HepG2 (cell line): Measurements from ENCODE around the gene COX4I2. TPM values are rescaled to one million over a fixed set of nuclear protein-coding genes. Genes with fewer than 3 reads are reported as not detected.
A peak's percentile ranks its signal among the peaks of the same experiment; 100 is the strongest.

Source experiments
- ADNP ChIP-seq: sonication (generic); formaldehyde crosslinking; IDR thresholded peaks from 2 replicates; pipeline ENCODE4 v1.4.0; 2020; ENCODE audit warnings: missing genetic modification reagents
- EP300 ChIP-seq, 3 experiments: sonication (generic) in 1 of 3; formaldehyde crosslinking in 1 of 3; IDR thresholded peaks; 2 replicates each; pipeline versions ENCODE4 v1.5.1 to v1.6.1; 2011 to 2020; ENCODE audit warnings: low read depth in 2 of 3, low read length in 2 of 3, borderline replicate concordance in 1 of 3, improper control_type of control experiment in 1 of 3, mild to moderate bottlenecking in 1 of 3, missing genetic modification reagents in 1 of 3, moderate library complexity in 1 of 3
- GATAD1 ChIP-seq: IDR thresholded peaks from 2 replicates; pipeline ENCODE4 v1.6.1; 2016; ENCODE audit warnings: missing genetic modification reagents, missing compliant biosample characterization
- GFI1 ChIP-seq: sonication (generic); formaldehyde crosslinking; IDR thresholded peaks from 2 replicates; pipeline ENCODE4 v1.5.0; 2020; ENCODE audit warnings: missing genetic modification reagents, mild to moderate bottlenecking, borderline replicate concordance
- GLMP ChIP-seq: sonication (generic); formaldehyde crosslinking; IDR thresholded peaks from 2 replicates; pipeline ENCODE4 v1.9.0; 2021; ENCODE audit warnings: missing genetic modification reagents, mild to moderate bottlenecking, borderline replicate concordance
- HDAC2 ChIP-seq: sonication (generic); formaldehyde crosslinking; IDR thresholded peaks from 2 replicates; pipeline ENCODE4 v1.4.0; 2020; ENCODE audit warnings: missing genetic modification reagents
- HNRNPLL ChIP-seq: fragments of 200-400 bp; formaldehyde crosslinking; IDR thresholded peaks from 2 replicates; pipeline ENCODE4 v1.6.1; 2017; ENCODE audit warnings: mild to moderate bottlenecking, low read depth, low read length; ENCODE audit not compliant: poor library complexity, severe bottlenecking
- NFIC ChIP-seq: IDR thresholded peaks from 2 replicates; pipeline ENCODE4 v1.6.1; 2012; ENCODE audit warnings: mild to moderate bottlenecking, low read length, inconsistent platforms
- PAWR ChIP-seq: sonication (generic); formaldehyde crosslinking; IDR thresholded peaks from 2 replicates; pipeline ENCODE4 v1.4.0; 2020; ENCODE audit warnings: missing genetic modification reagents, mild to moderate bottlenecking, borderline replicate concordance
- RBFOX2 ChIP-seq: fragments of 200-400 bp; formaldehyde crosslinking; IDR thresholded peaks from 2 replicates; pipeline ENCODE4 v1.6.1; 2017; ENCODE audit warnings: low read depth, mild to moderate bottlenecking, low read length
- SATB2 ChIP-seq: sonication (generic); formaldehyde crosslinking; IDR thresholded peaks from 2 replicates; pipeline ENCODE4 v1.5.0; 2020; ENCODE audit warnings: missing genetic modification reagents
- SSRP1 ChIP-seq: IDR thresholded peaks from 2 replicates; pipeline ENCODE4 v1.6.1; 2016; ENCODE audit warnings: control low read depth
- TFDP2 ChIP-seq: sonication (generic); formaldehyde crosslinking; IDR thresholded peaks from 2 replicates; pipeline ENCODE4 v1.4.0; 2020; ENCODE audit warnings: missing genetic modification reagents
- ZBTB38 ChIP-seq: sonication (generic); formaldehyde crosslinking; IDR thresholded peaks from 2 replicates; pipeline ENCODE4 v1.5.1; 2020; ENCODE audit warnings: mild to moderate bottlenecking, missing genetic modification reagents
- ZBTB39 ChIP-seq: sonication (generic); formaldehyde crosslinking; IDR thresholded peaks from 2 replicates; pipeline ENCODE4 v1.5.0; 2020; ENCODE audit warnings: missing genetic modification reagents
- ZFP90 ChIP-seq: sonication (generic); formaldehyde crosslinking; IDR thresholded peaks from 2 replicates; pipeline ENCODE4 v1.8.0; 2022; ENCODE audit warnings: missing genetic modification reagents, mild to moderate bottlenecking, inconsistent platforms, borderline replicate concordance
- ZNF292 ChIP-seq: sonication (generic); formaldehyde crosslinking; IDR thresholded peaks from 2 replicates; pipeline ENCODE4 v1.8.1; 2022; ENCODE audit warnings: mild to moderate bottlenecking, low read depth, missing genetic modification reagents, borderline replicate concordance
- ZNF329 ChIP-seq: sonication (generic); formaldehyde crosslinking; IDR thresholded peaks from 2 replicates; pipeline ENCODE4 v1.9.0; 2021; ENCODE audit warnings: low read depth, mild to moderate bottlenecking, missing genetic modification reagents
- ZNF362 ChIP-seq: sonication (generic); formaldehyde crosslinking; IDR thresholded peaks from 2 replicates; pipeline ENCODE4 v1.4.0; 2020; ENCODE audit warnings: missing genetic modification reagents, mild to moderate bottlenecking, borderline replicate concordance
- ZNF367 ChIP-seq: sonication (generic); formaldehyde crosslinking; IDR thresholded peaks from 2 replicates; pipeline ENCODE4 v1.4.0; 2020; ENCODE audit warnings: missing genetic modification reagents, borderline replicate concordance
- ZNF576 ChIP-seq: sonication (generic); formaldehyde crosslinking; IDR thresholded peaks from 2 replicates; pipeline ENCODE4 v1.4.0; 2020; ENCODE audit warnings: mild to moderate bottlenecking, missing genetic modification reagents
- ZNF7 ChIP-seq: IDR thresholded peaks from 2 replicates; pipeline ENCODE4 v1.6.1; 2016; ENCODE audit warnings: missing biosample characterization, missing genetic modification reagents
- ZSCAN12 ChIP-seq: sonication (generic); formaldehyde crosslinking; IDR thresholded peaks from 2 replicates; pipeline ENCODE4 v1.9.0; 2021; ENCODE audit warnings: mild to moderate bottlenecking, missing genetic modification reagents
- polyA plus RNA-seq, 8 experiments: library from polyadenylated mRNA; depleted of rRNA in 3 of 8; stranded (reverse) in 7 of 8; unstranded in 1 of 8; fragments of >200 nt; fragmentation: Illumina TruSeq in 4 of 8; extraction: Trizol in 4 of 8; gene quantifications; 2 replicates each; pipeline versions ENCODE4 v1.2.1 to v1.2.3, GENCODE V29; 2011 to 2016; ENCODE audit warnings: low read depth in 4 of 8, missing spikeins in 1 of 8, mixed read lengths in 1 of 8; ENCODE audit not compliant: insufficient read depth in 1 of 8
- total RNA-seq, 5 experiments: library from RNA; depleted of rRNA; stranded (reverse); fragments of >200 nt; fragmentation: Illumina TruSeq; extraction: Trizol; gene quantifications; 2 replicates each; pipeline ENCODE4 v1.2.3, GENCODE V29; 2016; ENCODE audit warnings: low read depth in 1 of 5

COX4I2 gene
- total and polyA plus RNA-seq, 2 of the 13 experiments (the other 11 are each of a cell fraction or from before 2014, with no cell fraction given): 1.1 TPM; not detected in 1

GRCh38 chr20:31605031-31605901, 32.4 kb upstream of the COX4I2 start, which contains the start of gene ID1 (continued):
- TF ChIP-seq ZNF362 (CRISPR knock-in tag) (peak; percentile 97), TFDP2 (CRISPR knock-in tag) (peak; percentile 85), SSRP1 (peak; percentile 97), ZBTB39 (CRISPR knock-in tag) (peak; percentile 87; the same call in 1 of the 2 replicates), GLMP (CRISPR knock-in tag) (no peak; the same call in 1 of the 2 replicates), GFI1 (CRISPR knock-in tag) (peak; percentile 88), ZSCAN12 (CRISPR knock-in tag) (peak; percentile 19), ZNF576 (CRISPR knock-in tag) (0 out of 2 replicates have a peak, but pooled peaks have one; percentile 32), HNRNPLL (peak; percentile 93), HDAC2 (peak; percentile 22; the same call in 1 of the 2 replicates), EP300 (IDR thresholded peaks at IDR 0.05; ENCODE audit: low read depth in 2 of 2, low read length in 2 of 2) (peak in 1 of 2 experiments; percentile 59; a peak in 2 of 4 replicates), EP300 (CRISPR knock-in tag; IDR thresholded peaks at IDR 0.05; ENCODE audit: borderline replicate concordance) (peak; percentile 75), ZNF7 (CRISPR knock-in tag) (peak; percentile 53), SATB2 (no peak; the same call in 1 of the 2 replicates), NFIC (no peak), ZBTB38 (CRISPR knock-in tag) (peak; percentile 93), RBFOX2 (peak; percentile 100), ZNF367 (CRISPR knock-in tag) (peak; percentile 21), ZFP90 (peak; percentile 87; the same call in 1 of the 2 replicates), PAWR (CRISPR knock-in tag) (peak; percentile 98; the same call in 1 of the 2 replicates), ZNF292 (CRISPR knock-in tag) (no peak; the same call in 1 of the 2 replicates), ZNF329 (CRISPR knock-in tag) (peak; percentile 79), ADNP (CRISPR knock-in tag) (no peak), GATAD1 (peak; percentile 75)
